HepG2 (cell line): ENCODE measurements around the gene PPP1CA. TPM values are rescaled to one million over a fixed set of nuclear protein-coding genes. Genes with fewer than 3 reads are reported as not detected.

ENCODE experiments used
- ATAD3A ChIP-seq: sonication (generic); formaldehyde crosslinking; IDR thresholded peaks from 2 replicates; pipeline ENCODE4 v1.4.0; 2020; ENCODE audit warnings: missing genetic modification reagents
- ATF7-NPFF ChIP-seq: sonication (generic); formaldehyde crosslinking; IDR thresholded peaks from 2 replicates; pipeline ENCODE4 v1.8.1; 2023; ENCODE audit warnings: mild to moderate bottlenecking, low read depth, missing genetic modification reagents, moderate library complexity
- ELF1 ChIP-seq: sonication (generic); formaldehyde crosslinking; IDR thresholded peaks from 2 replicates; pipeline ENCODE4 v1.4.0; 2020; ENCODE audit warnings: missing genetic modification reagents
- FOXK1 ChIP-seq: sonication (generic); formaldehyde crosslinking; IDR thresholded peaks from 2 replicates; pipeline ENCODE4 v1.4.0; 2020; ENCODE audit warnings: low read depth, missing genetic modification reagents, borderline replicate concordance
- HCFC1 ChIP-seq: fragments of 150-350 bp; IDR thresholded peaks from 2 replicates; pipeline ENCODE4 v1.6.1; 2014; ENCODE audit warnings: low read depth, low read length
- KLF13 ChIP-seq: sonication (generic); formaldehyde crosslinking; IDR thresholded peaks from 2 replicates; pipeline ENCODE4 v1.4.0; 2020; ENCODE audit warnings: mild to moderate bottlenecking, missing genetic modification reagents
- KLF15 ChIP-seq: sonication (generic); formaldehyde crosslinking; IDR thresholded peaks from 2 replicates; pipeline ENCODE4 v1.8.1; 2023; ENCODE audit warnings: borderline replicate concordance, mild to moderate bottlenecking, inconsistent platforms, missing genetic modification reagents, mixed read lengths
- MXD4 ChIP-seq: IDR thresholded peaks from 2 replicates; pipeline ENCODE4 v1.6.1; 2016; ENCODE audit warnings: mild to moderate bottlenecking, missing biosample characterization, missing genetic modification reagents
- MXI1 ChIP-seq: IDR thresholded peaks from 3 replicates; pipeline ENCODE4 v1.6.1; 2012; ENCODE audit warnings: low read depth, low read length, inconsistent platforms, borderline replicate concordance
- NBN ChIP-seq: fragments of 450-650 bp; conservative IDR thresholded peaks from 2 replicates; pipeline ENCODE4 v1.6.1; 2017
- NR1H2 ChIP-seq: sonication (generic); formaldehyde crosslinking; IDR thresholded peaks from 2 replicates; pipeline ENCODE4 v1.8.1; 2022; ENCODE audit warnings: low read depth, missing genetic modification reagents, borderline replicate concordance
- RAD51 ChIP-seq: fragments of 450-650 bp; IDR thresholded peaks from 2 replicates; pipeline ENCODE4 v1.6.1; 2016; ENCODE audit warnings: borderline replicate concordance
- RORA ChIP-seq: sonication (generic); formaldehyde crosslinking; IDR thresholded peaks from 2 replicates; pipeline ENCODE4 v1.5.0; 2020; ENCODE audit warnings: mild to moderate bottlenecking, missing genetic modification reagents, moderate library complexity
- SMARCC2 ChIP-seq: fragments of 450-650 bp; IDR thresholded peaks from 2 replicates; pipeline ENCODE4 v1.6.1; 2017; ENCODE audit warnings: antibody characterized with exemption, mild to moderate bottlenecking
- XBP1 ChIP-seq: sonication (generic); formaldehyde crosslinking; IDR thresholded peaks from 2 replicates; pipeline ENCODE4 v1.5.0; 2020; ENCODE audit warnings: missing genetic modification reagents
- ZNF225 ChIP-seq: sonication (generic); formaldehyde crosslinking; IDR thresholded peaks from 2 replicates; pipeline ENCODE4 v1.4.0; 2020; ENCODE audit warnings: mild to moderate bottlenecking, missing genetic modification reagents
- ZNF260 ChIP-seq: sonication (generic); formaldehyde crosslinking; IDR thresholded peaks from 2 replicates; pipeline ENCODE4 v1.4.0; 2020; ENCODE audit warnings: missing genetic modification reagents, low read depth, mild to moderate bottlenecking, borderline replicate concordance
- ZNF431 ChIP-seq: sonication (generic); formaldehyde crosslinking; IDR thresholded peaks from 2 replicates; pipeline ENCODE4 v1.9.0; 2022; ENCODE audit warnings: missing genetic modification reagents, low read depth, mild to moderate bottlenecking, borderline replicate concordance
- ZNF468 ChIP-seq: sonication (generic); formaldehyde crosslinking; IDR thresholded peaks from 2 replicates; pipeline ENCODE4 v1.8.0; 2022; ENCODE audit warnings: mild to moderate bottlenecking, moderate library complexity, missing genetic modification reagents
- ZNF614 ChIP-seq: IDR thresholded peaks from 2 replicates; pipeline ENCODE4 v1.6.1; 2018; ENCODE audit warnings: missing biosample characterization, missing genetic modification reagents, inconsistent platforms, borderline replicate concordance
- ZNF616 ChIP-seq: sonication (generic); formaldehyde crosslinking; IDR thresholded peaks from 2 replicates; pipeline ENCODE4 v1.5.0; 2020; ENCODE audit warnings: low read depth, mild to moderate bottlenecking, missing genetic modification reagents
- ZNF776 ChIP-seq: sonication (generic); formaldehyde crosslinking; IDR thresholded peaks from 2 replicates; pipeline ENCODE4 v1.4.0; 2020; ENCODE audit warnings: mild to moderate bottlenecking, missing genetic modification reagents
- polyA plus RNA-seq, 8 experiments: library from polyadenylated mRNA; depleted of rRNA in 3 of 8; stranded (reverse) in 7 of 8; unstranded in 1 of 8; fragments of >200 nt; fragmentation: Illumina TruSeq in 4 of 8; extraction: Trizol in 4 of 8; gene quantifications; 2 replicates each; pipeline versions ENCODE4 v1.2.1 to v1.2.3, GENCODE V29; 2011 to 2016; ENCODE audit warnings: low read depth in 4 of 8, missing spikeins in 1 of 8, mixed read lengths in 1 of 8; ENCODE audit not compliant: insufficient read depth in 1 of 8
- total RNA-seq, 5 experiments: library from RNA; depleted of rRNA; stranded (reverse); fragments of >200 nt; fragmentation: Illumina TruSeq; extraction: Trizol; gene quantifications; 2 replicates each; pipeline ENCODE4 v1.2.3, GENCODE V29; 2016; ENCODE audit warnings: low read depth in 1 of 5
- TF ChIP-seq, protein P1 (sequence below): sonication (generic); formaldehyde crosslinking; IDR thresholded peaks from 2 replicates; pipeline ENCODE4 v1.4.0; 2020; ENCODE audit warnings: missing genetic modification reagents, borderline replicate concordance
- TF ChIP-seq, protein P2 (sequence below): sonication (generic); formaldehyde crosslinking; IDR thresholded peaks from 2 replicates; pipeline ENCODE4 v1.5.1; 2020; ENCODE audit warnings: missing genetic modification reagents, mild to moderate bottlenecking, borderline replicate concordance

PPP1CA gene
- total and polyA plus RNA-seq, 2 of the 13 experiments (the other 11 are each of a cell fraction or from before 2014, with no cell fraction given), result 149 to 170 TPM

DNA sequence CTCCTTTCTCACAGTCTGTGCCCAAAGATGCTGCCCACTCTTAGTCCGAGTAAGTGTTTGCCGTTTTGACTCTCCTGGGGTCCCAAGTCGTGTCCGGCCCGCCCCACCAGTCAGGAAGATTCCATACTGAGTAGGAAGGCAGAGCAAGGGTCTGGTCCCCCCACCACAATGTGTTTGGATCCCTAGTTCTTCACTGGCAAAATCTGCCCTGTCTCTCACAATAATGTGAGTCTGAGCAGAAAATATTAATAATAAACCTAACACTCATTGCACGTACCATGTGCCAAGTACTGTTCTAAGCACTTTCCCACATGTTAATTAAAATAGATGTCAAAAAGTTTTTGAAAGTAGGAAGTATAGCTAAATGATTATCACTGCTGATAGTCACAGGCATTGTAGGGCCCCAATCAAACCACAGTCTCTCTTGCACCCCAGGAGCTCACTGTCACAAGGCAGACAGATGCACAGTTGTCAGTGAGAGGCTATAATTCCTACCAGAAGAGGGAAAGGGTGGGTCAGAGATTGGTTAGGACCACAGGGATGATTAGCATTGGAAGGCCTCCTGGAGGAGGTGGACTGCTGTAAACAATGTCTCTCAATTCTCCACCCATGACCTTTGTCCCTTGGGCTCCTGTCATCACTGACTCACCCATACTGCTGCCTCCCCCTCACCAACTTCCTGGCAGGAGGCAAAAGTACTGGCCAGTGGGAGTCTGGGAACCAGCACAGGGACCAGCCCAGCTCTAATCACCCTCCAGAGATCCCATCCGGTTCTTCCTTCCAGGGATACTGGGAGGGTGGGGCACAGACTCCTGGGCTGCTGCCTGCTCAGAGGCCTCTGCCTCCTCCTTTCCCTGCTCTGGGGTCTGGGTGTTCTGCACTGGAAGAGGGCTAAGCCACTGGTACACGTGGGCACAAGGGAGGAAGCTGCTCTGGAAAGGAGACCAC lies 47.3 kb downstream of the PPP1CA start (continued):
- TF ChIP-seq ZNF776 (CRISPR knock-in tag) (no peak), ZNF260 (CRISPR knock-in tag) (no peak), KLF15 (CRISPR knock-in tag) (no peak), XBP1 (CRISPR knock-in tag) (no peak), MXD4 (no peak), ZNF614 (CRISPR knock-in tag) (peak; percentile 85; the same call in 1 of the 2 replicates), ATF7-NPFF (CRISPR knock-in tag) (no peak), NR1H2 (CRISPR knock-in tag) (no peak), FOXK1 (CRISPR knock-in tag) (peak; percentile 82; the same call in 1 of the 2 replicates), HCFC1 (no peak), SMARCC2 (no peak), NBN (no peak), ELF1 (CRISPR knock-in tag) (peak; percentile 82), ZNF431 (CRISPR knock-in tag) (0 out of 2 replicates have a peak, but pooled peaks have one; percentile 45), ATAD3A (no peak), MXI1 (peak; percentile 25; the same call in 1 of the 3 replicates), ZNF468 (CRISPR knock-in tag) (no peak), KLF13 (CRISPR knock-in tag) (no peak), RORA (no peak), ZNF225 (CRISPR knock-in tag) (no peak), ZNF616 (no peak), RAD51 (no peak)
- TF ChIP-seq, protein P1, sequence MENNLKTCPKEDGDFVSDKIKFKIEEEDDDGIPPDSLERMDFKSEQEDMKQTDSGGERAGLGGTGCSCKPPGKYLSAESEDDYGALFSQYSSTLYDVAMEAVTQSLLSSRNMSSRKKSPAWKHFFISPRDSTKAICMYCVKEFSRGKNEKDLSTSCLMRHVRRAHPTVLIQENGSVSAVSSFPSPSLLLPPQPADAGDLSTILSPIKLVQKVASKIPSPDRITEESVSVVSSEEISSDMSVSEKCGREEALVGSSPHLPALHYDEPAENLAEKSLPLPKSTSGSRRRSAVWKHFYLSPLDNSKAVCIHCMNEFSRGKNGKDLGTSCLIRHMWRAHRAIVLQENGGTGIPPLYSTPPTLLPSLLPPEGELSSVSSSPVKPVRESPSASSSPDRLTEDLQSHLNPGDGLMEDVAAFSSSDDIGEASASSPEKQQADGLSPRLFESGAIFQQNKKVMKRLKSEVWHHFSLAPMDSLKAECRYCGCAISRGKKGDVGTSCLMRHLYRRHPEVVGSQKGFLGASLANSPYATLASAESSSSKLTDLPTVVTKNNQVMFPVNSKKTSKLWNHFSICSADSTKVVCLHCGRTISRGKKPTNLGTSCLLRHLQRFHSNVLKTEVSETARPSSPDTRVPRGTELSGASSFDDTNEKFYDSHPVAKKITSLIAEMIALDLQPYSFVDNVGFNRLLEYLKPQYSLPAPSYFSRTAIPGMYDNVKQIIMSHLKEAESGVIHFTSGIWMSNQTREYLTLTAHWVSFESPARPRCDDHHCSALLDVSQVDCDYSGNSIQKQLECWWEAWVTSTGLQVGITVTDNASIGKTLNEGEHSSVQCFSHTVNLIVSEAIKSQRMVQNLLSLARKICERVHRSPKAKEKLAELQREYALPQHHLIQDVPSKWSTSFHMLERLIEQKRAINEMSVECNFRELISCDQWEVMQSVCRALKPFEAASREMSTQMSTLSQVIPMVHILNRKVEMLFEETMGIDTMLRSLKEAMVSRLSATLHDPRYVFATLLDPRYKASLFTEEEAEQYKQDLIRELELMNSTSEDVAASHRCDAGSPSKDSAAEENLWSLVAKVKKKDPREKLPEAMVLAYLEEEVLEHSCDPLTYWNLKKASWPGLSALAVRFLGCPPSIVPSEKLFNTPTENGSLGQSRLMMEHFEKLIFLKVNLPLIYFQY, result peak; percentile 59; the same call in 1 of the 2 replicates
- TF ChIP-seq, protein P2, sequence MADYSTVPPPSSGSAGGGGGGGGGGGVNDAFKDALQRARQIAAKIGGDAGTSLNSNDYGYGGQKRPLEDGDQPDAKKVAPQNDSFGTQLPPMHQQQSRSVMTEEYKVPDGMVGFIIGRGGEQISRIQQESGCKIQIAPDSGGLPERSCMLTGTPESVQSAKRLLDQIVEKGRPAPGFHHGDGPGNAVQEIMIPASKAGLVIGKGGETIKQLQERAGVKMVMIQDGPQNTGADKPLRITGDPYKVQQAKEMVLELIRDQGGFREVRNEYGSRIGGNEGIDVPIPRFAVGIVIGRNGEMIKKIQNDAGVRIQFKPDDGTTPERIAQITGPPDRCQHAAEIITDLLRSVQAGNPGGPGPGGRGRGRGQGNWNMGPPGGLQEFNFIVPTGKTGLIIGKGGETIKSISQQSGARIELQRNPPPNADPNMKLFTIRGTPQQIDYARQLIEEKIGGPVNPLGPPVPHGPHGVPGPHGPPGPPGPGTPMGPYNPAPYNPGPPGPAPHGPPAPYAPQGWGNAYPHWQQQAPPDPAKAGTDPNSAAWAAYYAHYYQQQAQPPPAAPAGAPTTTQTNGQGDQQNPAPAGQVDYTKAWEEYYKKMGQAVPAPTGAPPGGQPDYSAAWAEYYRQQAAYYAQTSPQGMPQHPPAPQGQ (CRISPR knock-in tag), result no peak
